Adrenal gland (tissue), 5 donors: ENCODE data around the gene UNC5C.

Experiments used
- CTCF ChIP-seq, 6 experiments: fragments of 450-650 bp in 4 of 6; fragments of 200-600 bp in 2 of 6; sonication (generic) in 1 of 6; IDR thresholded peaks; 1 replicate in 5 of 6; 2 replicates in 1 of 6; pipeline versions ENCODE4 v1.5.1 to v1.8.0; 2016 to 2021; ENCODE audit warnings: antibody characterized with exemption in 6 of 6, mild to moderate bottlenecking in 2 of 6, moderate library complexity in 1 of 6
- POLR2A ChIP-seq, 2 donors: fragments of 450-650 bp; IDR thresholded peaks; one replicate each; pipeline ENCODE4 v1.6.1; 2017; ENCODE audit warnings: antibody characterized with exemption in 2 of 2, mild to moderate bottlenecking in 2 of 2, moderate library complexity in 1 of 2
- donor health status: DM: no; HTN: no; CAD: no.

- no peak for TF ChIP-seq CTCF (IDR thresholded peaks at IDR 0.05)
- no peak for TF ChIP-seq POLR2A (IDR thresholded peaks at IDR 0.05)
Measured at GRCh38 chr4:95398217-95398616, 150.6 kb downstream of the UNC5C start.
